HG03521 (cell line): ENCODE data around the gene MOSMO.
A peak's percentile ranks its signal among the peaks of the same experiment; 100 is the strongest.
"Not testable (repeated sequence)": the region's sequence is repeated elsewhere in the genome, so short reads cannot be mapped to it uniquely, and the experiment has no call there.

Experiments
- ATAC-seq: cut with Tn5 transposase; IDR thresholded peaks from one replicate; pipeline ENCODE4 v1.9.1; 2021; ENCODE audit warnings: mild to moderate bottlenecking, moderate library complexity; ENCODE audit not compliant: unreplicated experiment

MOSMO gene

GRCh38 chr16:22001591-22001990 lies 6.3 kb upstream of the MOSMO start:
- ATAC-seq, result no peak

DNA sequence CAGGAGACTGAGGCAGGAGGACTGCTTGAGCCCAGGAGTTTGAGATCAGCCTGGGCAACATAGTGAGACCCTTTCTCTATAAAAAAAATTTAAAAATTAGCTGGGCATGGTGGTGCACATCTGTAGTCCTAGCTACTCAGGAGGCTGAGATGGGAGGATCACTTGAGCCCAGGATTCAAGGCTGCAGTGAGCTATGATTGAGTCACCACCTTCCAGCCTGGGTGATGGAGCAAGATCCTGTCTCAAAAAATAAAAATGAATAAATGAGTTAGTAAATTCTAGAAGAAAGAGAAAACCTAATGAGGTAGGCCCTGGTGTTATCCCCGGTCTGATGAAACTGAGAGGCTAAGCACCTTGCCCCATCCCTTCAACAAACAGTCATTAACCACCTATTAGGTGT lies 5.9 kb upstream of the MOSMO start:
- not testable (repeated sequence) for ATAC-seq

DNA sequence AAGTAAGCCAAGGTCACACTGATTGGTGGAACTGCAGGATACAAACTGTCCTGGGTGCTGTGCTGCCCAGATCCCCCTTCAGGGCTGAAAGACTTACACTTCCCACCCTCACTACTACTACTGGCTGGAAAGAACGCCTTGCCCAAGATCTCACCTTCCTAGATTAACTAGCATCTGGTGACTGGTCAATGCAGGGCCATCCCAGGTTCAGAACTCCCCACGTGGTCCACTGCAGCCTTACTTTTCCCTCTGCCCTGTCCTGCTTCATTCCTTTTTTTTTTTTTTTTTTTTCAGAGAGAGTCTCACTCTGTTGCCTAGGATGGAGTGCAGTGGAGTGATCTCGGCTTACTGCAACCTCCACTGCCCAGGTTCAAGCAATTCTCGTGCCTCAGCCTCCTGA lies 4.7 kb upstream of the MOSMO start:
- no peak for ATAC-seq

GRCh38 chr16:22004341-22004740 lies 3.6 kb upstream of the MOSMO start:
- ATAC-seq, result no peak

- ATAC-seq, result no peak
Measured at GRCh38 chr16:22005746-22006145, 2.2 kb upstream of the MOSMO start.

- no peak for ATAC-seq
Measured at GRCh38 chr16:22006636-22007035, 1.3 kb upstream of the MOSMO start.

- ATAC-seq, result no peak
Measured at GRCh38 chr16:22007159-22007508, 777 bp upstream of the MOSMO start.

GRCh38 chr16:22008215-22009059 lies 526 bp downstream of the MOSMO start:
- ATAC-seq, result peak; percentile 27

- ATAC-seq, result no peak
Measured at GRCh38 chr16:22010902-22011301, 3.0 kb downstream of the MOSMO start.

DNA sequence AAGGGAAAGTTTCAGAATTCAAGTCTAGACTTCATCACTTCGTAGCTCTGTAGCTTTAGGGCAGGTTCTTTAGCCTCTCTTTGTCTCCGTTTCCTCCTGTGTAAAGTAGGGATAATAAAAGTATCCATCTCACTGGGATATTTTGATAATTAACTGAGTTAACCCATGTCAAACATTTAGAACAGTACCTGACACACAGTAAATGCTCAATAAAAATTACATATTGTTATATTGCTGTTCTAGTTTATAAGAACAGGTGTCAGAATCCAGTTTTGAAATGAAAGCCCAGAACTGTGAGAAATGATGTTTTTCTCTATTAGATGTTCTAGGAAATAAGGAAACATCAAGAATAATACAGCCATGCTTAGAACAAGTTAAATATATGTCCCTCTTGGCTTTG lies 4.3 kb downstream of the MOSMO start:
- ATAC-seq, result no peak

GRCh38 chr16:22013486-22013885 lies 5.6 kb downstream of the MOSMO start:
- no peak for ATAC-seq

- no peak for ATAC-seq
Measured at GRCh38 chr16:22014271-22014873, 6.5 kb downstream of the MOSMO start.

DNA sequence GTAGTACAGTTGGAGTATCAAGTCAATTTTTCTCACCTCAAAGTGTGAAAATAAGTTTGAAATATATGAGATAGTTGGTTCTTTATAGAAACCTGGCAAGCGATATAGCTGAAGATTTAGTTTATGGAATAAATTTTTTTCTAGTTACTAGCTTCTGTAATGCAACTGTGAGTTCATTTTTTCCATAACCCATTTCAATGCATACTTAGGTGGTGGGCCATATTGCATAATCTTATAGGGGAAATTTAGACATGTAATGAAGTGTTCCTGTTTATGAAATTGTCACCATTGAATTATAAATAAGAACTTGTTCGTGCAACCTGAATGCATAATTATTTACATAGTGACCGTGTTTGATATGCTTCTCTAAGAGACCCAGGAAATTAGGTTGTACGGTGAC lies 9.0 kb downstream of the MOSMO start:
- no peak for ATAC-seq

DNA sequence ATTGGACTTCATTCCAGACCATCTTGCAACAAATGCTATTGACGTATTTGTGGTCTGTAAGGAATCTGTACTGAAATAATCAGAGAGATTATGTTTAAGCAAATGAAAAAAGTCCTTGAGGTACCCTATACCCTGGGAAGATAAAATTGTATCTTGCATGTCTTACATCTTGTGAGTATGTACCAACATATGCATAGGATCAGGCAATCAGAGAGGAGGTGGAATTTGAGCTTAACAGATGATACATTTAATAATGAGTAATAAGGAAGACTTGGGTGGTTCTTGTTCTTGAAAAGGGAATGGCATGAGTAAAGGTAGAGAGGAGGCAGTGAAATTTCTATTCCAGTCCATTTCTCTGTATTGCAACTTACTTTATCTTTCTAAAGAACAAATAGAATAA lies 10.6 kb downstream of the MOSMO start:
- no peak for ATAC-seq

DNA sequence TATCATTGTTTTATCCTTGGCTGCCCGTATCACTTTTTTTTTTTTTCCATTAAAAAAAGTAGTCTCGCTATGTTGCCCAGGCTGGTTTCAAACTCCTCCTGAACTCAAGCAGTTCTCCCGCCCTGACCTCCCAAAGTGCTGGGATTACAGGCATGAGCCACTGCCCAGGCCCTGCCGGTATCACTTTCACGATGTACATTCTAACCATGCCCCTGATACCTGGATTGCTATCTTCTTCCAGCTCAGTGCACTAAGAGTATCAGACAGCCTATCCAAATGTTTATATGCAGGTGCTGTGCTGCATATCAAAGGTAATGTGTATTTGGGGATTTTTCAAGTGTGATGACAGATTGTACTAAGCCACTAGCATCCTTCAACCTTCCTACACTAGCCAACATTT lies 14.2 kb downstream of the MOSMO start:
- no peak for ATAC-seq

DNA sequence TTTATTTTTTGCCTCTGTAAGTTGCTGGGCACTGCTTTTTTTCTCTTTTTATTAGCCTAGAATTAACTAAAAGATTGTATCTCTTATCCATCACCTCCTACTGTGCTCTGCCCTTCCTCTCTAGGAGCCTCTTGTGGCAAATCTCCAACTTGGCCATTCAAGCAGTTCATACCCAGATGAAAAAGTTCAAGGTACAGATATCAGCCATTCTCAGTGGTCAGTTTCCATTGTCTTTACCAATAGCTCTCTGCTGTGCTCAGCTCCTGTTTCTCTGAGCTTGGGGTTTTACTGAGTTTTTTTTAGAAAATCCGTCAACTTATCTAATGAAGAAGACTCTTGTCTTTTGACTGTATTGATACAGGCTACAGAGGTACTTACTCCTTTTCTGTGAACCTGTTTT lies 15.6 kb downstream of the MOSMO start:
- ATAC-seq, result no peak

GRCh38 chr16:22024785-22025184 lies 16.9 kb downstream of the MOSMO start:
- ATAC-seq, result not testable (repeated sequence)

- ATAC-seq, result no peak
Measured at GRCh38 chr16:22027633-22028032, 19.7 kb downstream of the MOSMO start.

DNA sequence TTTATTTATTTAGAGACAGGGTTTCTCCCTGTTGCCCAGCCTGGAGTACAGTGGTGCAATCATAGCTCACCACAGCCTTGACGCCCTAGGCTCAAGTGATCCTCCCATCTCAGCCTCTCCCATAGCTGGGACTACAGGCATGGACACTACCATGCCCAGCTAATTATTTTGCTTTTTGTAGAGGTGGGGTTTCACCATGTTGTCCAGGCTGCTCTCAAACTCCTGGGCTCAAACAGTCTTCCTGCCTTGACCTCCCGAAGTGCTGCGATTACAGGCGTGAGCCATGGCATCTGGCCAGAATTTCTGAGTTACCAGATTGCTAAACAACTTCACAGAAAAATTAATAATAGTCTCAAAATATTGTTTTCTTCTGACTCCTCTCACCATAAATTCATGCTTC lies 21.7 kb downstream of the MOSMO start:
- no peak for ATAC-seq

DNA sequence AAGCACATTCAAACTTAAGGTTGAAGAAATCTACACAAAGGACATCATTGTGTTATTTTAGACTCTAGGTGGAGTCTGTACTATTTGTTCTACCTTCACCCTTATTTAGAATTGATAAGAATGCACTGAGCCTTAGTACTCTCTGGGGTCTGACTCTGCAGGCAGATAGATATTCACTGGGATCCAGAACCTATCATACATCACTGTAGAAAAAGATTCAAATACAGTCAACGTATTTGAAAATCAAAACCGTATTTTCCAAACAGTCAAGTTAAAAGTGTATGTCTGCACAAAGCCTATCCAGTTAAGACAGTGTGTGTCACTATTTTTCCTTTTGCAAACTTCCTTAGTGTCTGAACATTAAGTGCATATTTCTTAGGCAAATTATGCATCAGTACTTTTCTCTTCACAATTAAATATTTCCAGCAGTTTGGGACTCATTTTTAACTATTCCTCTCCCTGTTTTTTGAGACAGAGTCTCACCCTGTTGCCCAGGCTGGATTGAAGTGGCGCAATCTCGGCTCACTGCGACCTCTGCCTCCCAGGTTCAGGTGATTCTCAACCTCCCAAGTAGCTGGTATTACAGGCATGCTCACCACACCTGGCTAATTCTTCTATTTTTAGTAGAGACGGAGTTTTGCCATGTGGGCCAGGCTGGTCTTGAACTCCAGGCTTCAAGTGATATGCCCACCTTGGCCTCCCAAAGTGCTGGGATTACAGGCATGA lies 22.3 kb downstream of the MOSMO start:
- ATAC-seq, result no peak

DNA sequence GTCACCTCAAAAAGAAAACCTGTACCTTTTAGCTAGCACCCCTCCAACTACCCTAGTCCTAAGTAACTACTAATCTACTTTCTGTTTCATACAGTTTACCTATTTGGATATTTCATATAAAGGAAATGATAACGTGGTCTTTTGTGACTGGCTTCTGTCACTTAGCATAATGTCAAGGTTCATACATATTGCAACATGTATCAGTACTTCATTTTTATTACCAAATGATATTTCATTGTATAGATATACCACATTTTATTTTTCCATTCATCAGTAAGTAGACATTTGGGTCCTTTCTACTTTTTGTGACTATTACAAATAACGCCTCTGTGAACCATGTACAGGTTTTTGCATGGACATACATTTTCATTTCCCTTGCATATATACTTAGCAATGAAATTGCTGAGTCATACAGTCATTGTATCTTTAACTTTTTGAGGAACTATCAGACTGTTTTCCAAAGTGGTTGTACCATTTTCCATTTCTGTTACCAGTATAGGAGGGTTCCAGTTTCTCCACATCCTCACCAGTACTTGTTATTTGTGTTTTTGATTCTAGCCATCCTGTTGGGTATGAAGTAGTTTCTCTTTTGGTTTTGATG lies 23.7 kb downstream of the MOSMO start:
- ATAC-seq, result no peak

- ATAC-seq, result no peak
Measured at GRCh38 chr16:22034503-22034902, 26.6 kb downstream of the MOSMO start.
